Upper lobe of right lung (tissue), 1 donor: ENCODE results near the gene FAM32A. TPM values are rescaled to one million over a fixed set of nuclear protein-coding genes. Genes with fewer than 3 reads are reported as not detected.
A peak's percentile ranks its signal among the peaks of the same experiment; 100 is the strongest.

Source experiments
- ATAC-seq: fragments of 200-7000 bp; cut with Tn5 transposase; one replicate; pipeline ENCODE4 v1.9.1; 2020; ENCODE audit warnings: mild to moderate bottlenecking, moderate library complexity
- DNase-seq: peaks from one replicate; pipeline ENCODE4 v3.0.0-alpha.2; 2020
- H3K27ac ChIP-seq: fragments of 200-600 bp; one replicate; pipeline ENCODE4 v1.8.0; 2022
- H3K27me3 ChIP-seq: fragments of 200-600 bp; one replicate; pipeline ENCODE4 v1.8.0; 2022; ENCODE audit warnings: mild to moderate bottlenecking
- H3K36me3 ChIP-seq: fragments of 200-600 bp; one replicate; pipeline ENCODE4 v1.8.0; 2022
- H3K4me1 ChIP-seq: fragments of 200-600 bp; one replicate; pipeline ENCODE4 v1.8.0; 2022
- H3K4me3 ChIP-seq: fragments of 200-600 bp; one replicate; pipeline ENCODE4 v1.8.0; 2022; ENCODE audit warnings: mild to moderate bottlenecking
- H3K9me3 ChIP-seq: fragments of 200-600 bp; one replicate; pipeline ENCODE4 v1.8.0; 2022
- intact Hi-C: fragments of 100-400 bp; cut with DNase I; formaldehyde crosslinking; loops from one replicate; pipeline ENCODE4 v1.11.0; 2022
- total RNA-seq: library from RNA; stranded (reverse); fragmentation: NEBNext Ultra II Directional; extraction: Animal tissue kit (Norgen Biotek cat#: 25700); gene quantifications from one replicate; pipeline ENCODE4 v1.2.1, GENCODE V29; 2021
- TF ChIP-seq, protein P1 (sequence below): fragments of 200-600 bp; IDR thresholded peaks from one replicate; pipeline ENCODE4 v1.8.0; 2022; ENCODE audit warnings: antibody characterized with exemption
- donor health status: DM: no; HTN: yes; CAD: no; lungs with severe emphysema.

FAM32A gene
- total RNA-seq, 1 donor from 2014 or later = 56.4 TPM

DNA sequence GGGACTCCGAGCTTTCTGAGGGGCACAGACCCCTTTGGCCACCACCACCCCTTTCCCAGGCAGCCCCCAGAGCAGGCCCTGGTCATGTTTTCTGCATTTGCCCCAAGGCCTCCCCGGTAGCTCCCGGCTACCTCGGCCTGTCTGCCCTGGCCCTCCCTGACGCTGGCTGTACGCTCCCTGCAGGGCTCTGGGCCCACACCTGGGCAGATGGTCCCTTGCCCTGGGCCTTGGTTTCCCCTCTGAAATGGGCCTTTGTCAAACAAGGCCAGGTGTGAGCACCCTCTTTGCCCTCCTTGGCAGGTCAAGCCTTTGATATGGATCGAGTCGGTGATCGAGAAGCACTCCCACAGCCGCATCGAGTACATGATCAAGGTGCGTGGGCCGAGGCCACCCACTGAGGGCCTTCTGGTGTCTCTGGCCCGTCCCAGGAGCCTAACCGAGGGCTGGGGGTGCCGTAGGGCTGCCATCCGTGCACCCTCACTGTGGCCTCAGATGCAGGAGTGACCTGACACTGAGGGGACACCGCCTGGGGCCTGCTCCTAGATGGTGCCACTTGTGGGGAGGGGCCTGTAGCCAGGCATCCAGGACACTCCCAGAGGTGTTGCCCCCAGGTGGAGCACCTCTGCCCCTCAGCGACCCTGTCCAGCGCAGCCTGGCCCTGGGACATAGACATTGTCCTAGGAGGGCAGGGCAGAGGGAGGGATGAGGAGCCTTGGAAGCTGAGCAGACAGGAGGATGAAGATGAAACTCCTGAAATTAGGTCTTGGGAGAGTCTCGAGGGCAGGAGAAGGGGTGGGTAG, 42.8 kb downstream of the FAM32A start:
- Histone ChIP-seq H3K36me3 (peaks cover 88% of the 10 kb centered on the region), H3K9me3 (no peaks in the 10 kb centered on the region), H3K27me3 (no peaks in the 10 kb centered on the region), H3K4me1 (no peaks in the 10 kb centered on the region), H3K4me3 (no peak overlapping the region), H3K27ac (no peak overlapping the region)
- intact Hi-C loops = no loop called here
- ATAC-seq = no peak
- TF ChIP-seq, protein P1, sequence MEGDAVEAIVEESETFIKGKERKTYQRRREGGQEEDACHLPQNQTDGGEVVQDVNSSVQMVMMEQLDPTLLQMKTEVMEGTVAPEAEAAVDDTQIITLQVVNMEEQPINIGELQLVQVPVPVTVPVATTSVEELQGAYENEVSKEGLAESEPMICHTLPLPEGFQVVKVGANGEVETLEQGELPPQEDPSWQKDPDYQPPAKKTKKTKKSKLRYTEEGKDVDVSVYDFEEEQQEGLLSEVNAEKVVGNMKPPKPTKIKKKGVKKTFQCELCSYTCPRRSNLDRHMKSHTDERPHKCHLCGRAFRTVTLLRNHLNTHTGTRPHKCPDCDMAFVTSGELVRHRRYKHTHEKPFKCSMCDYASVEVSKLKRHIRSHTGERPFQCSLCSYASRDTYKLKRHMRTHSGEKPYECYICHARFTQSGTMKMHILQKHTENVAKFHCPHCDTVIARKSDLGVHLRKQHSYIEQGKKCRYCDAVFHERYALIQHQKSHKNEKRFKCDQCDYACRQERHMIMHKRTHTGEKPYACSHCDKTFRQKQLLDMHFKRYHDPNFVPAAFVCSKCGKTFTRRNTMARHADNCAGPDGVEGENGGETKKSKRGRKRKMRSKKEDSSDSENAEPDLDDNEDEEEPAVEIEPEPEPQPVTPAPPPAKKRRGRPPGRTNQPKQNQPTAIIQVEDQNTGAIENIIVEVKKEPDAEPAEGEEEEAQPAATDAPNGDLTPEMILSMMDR = no peak
- DNase-seq = peak; percentile 57

DNA sequence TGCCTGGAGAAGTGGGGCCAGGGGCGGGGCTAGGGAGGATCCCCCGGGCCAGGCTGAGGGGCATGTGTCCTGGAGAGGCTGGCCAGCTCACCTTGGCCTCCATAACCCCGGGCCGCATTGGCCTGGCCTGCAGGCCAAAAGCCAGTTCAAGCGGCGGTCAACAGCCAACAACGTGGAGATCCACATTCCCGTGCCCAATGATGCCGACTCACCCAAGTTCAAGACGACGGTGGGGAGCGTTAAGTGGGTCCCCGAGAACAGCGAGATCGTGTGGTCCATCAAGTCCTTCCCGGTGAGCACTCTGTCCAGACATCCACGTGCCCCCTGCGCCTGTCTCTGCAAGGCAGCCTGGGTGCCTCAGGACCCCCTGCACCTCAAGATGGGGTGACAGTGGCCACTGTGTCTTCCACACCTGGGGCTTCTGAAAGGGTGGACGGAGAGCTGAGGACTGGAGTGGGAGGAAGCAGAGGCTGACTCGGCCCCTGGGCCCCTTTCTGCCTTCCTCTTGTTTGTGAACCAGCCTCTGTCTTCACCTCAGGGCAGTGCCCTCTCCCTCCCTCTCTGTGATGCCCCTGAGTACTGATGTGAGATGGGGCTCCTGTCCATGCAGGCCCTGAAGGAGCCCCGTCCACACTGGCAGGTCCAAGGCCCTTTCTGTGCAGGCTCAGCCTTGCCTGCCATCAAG, 43.6 kb downstream of the FAM32A start:
- Histone ChIP-seq H3K36me3 (peaks cover 88% of the 10 kb centered on the region), H3K4me1 (no peaks in the 10 kb centered on the region)
- intact Hi-C loops = no loop called here

DNA sequence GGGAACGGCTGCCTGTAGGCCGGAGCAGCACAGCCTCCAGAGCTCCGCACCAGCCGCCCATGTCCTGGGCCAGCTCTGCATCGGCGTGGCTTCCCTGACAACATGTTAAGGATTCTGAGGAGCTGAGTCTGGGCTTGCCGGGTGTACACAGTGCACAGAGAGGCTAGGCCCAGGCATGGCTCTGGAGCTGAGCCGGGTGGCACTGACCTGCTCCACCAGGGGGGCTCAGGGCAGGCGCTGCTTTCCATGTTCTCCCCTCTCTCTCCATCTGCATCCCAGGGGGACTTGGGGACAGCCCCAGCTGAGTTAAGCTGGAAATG, 44.1 kb downstream of the FAM32A start:
- no peaks in the 10 kb centered on the region for H3K27me3 ChIP-seq
- peak; percentile 60 for DNase-seq
- H3K27ac ChIP-seq = no peak overlapping the region
- no peak overlapping the region for H3K4me3 ChIP-seq
- H3K4me1 ChIP-seq = no peaks in the 10 kb centered on the region
- peaks cover 88% of the 10 kb centered on the region for H3K36me3 ChIP-seq
- intact Hi-C loops = no loop called here
- no peak for ATAC-seq
- TF ChIP-seq, protein P1 = no peak
- H3K9me3 ChIP-seq = no peaks in the 10 kb centered on the region

More for the DNA sequence above, 43.6 kb downstream of the FAM32A start:
- Histone ChIP-seq H3K9me3 (no peaks in the 10 kb centered on the region), H3K27me3 (no peaks in the 10 kb centered on the region), H3K27ac (no peak overlapping the region), H3K4me3 (no peak overlapping the region)
- ATAC-seq (no peak), DNase-seq (peak; percentile 29)
- TF ChIP-seq, protein P1 = no peak

DNA sequence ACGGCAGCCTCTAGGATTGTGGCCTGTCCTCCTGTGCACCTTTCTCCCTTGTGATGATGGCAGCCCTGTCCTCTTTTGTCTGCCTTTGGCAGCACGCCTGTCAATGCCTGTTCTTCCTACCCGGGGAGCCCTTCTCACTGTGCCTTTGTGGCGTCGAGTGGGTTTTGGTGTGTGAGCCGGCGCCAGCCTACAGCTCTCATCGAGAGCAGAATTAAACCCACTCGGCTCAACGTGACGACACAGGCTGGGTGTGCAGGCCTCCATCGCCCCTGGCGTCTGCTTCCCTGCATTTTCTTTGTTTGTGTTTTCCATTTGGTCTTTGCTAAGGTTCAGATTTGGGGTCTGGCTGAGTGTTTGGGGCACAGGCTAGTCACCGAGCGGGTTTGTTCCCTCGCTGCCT, 46.9 kb downstream of the FAM32A start:
- no peak for ATAC-seq
- no peak overlapping the region for H3K27ac ChIP-seq
- H3K4me1 ChIP-seq = no peaks in the 10 kb centered on the region
- no peaks in the 10 kb centered on the region for H3K9me3 ChIP-seq
- intact Hi-C loops = no loop called here
- H3K4me3 ChIP-seq = no peak overlapping the region
- DNase-seq = peak; percentile 33
- H3K27me3 ChIP-seq = no peaks in the 10 kb centered on the region
- TF ChIP-seq, protein P1 = no peak
- H3K36me3 ChIP-seq = peaks cover 81% of the 10 kb centered on the region

DNA sequence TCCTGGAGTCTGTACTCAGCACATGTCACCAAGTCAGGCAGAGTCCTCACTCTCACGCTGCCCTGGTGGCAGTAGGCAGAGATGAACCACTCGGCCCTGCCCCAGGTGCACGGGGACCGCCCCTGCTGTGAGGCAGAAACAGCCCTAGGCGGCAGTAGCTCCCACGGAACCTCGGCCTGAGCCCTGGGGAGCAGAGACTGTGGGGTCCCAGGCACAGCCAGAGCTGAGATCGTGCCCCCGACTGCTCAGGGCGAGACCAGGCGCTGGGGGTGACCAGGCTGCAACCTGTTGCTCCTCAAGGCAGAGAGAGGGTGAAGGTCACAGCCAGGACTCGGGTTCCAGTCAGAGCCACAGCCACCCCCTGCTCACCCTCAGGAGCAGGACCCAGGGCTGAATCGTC, 47.4 kb downstream of the FAM32A start:
- H3K36me3 ChIP-seq = peaks cover 76% of the 10 kb centered on the region
- intact Hi-C loops = no loop called here
- H3K27ac ChIP-seq = no peak overlapping the region
- no peak for ATAC-seq
- no peaks in the 10 kb centered on the region for H3K4me1 ChIP-seq
- H3K4me3 ChIP-seq = no peak overlapping the region
- TF ChIP-seq, protein P1 = no peak
- DNase-seq = peak; percentile 57
- no peaks in the 10 kb centered on the region for H3K9me3 ChIP-seq
- H3K27me3 ChIP-seq = no peaks in the 10 kb centered on the region
